Endothelial cell of umbilical vein (primary cell): Measurements from ENCODE around the gene TEX35. TPM values are rescaled to one million over a fixed set of nuclear protein-coding genes. Genes with fewer than 3 reads are reported as not detected.

Experiments
- BruUV-seq: library from RNA; stranded (reverse); fragments of 400-500 nt; replicated peaks from 2 replicates; lab custom pipeline; 2021; lab: Mats Ljungman, UMichigan
- CTCF ChIA-PET: fragments of 300-600, 350-600 bp; sonication (Branson Sonifier 250); formaldehyde crosslinking; loops from one replicate; lab custom pipeline; 2021; ENCODE audit warnings: antibody characterized with exemption, inconsistent platforms; lab: Charles Lee
- POLR2A ChIA-PET: fragments of 300-600, 350-600 bp; sonication (Branson Sonifier 250); formaldehyde crosslinking; loops from one replicate; lab custom pipeline; 2021; ENCODE audit warnings: antibody characterized with exemption, inconsistent platforms; lab: Charles Lee
- DNase-seq: peaks from one replicate; pipeline ENCODE4 v3.0.0-alpha.2; 2011; ENCODE audit warnings: low read depth, low spot score
- FAIRE-seq: peaks from 2 replicates; lab custom pipeline; 2011; peaks lifted over from hg19 to GRCh38; lab: Jason Lieb, UNC
- H2AFZ ChIP-seq: 2 replicates; pipeline ENCODE4 v1.6.0; 2012; ENCODE audit warnings: low read depth, low read length, control low read depth, inconsistent platforms
- H3K27ac ChIP-seq: 2 replicates; pipeline ENCODE4 v1.5.1; 2011; ENCODE audit warnings: low read depth, mild to moderate bottlenecking, control low read depth, low read length, moderate library complexity; ENCODE audit not compliant: insufficient read depth
- H3K27me3 ChIP-seq, 2 experiments: 2 replicates each; pipeline versions ENCODE4 v1.6.0 to v1.6.1; 2011; ENCODE audit warnings: low read length in 2 of 2, mixed read lengths in 1 of 2; ENCODE audit not compliant: control insufficient read depth in 2 of 2, insufficient read depth in 2 of 2
- H3K36me3 ChIP-seq, 2 experiments: 2 replicates in 1 of 2; 3 replicates in 1 of 2; pipeline ENCODE4 v1.5.1; 2011; ENCODE audit warnings: low read length in 2 of 2, mild to moderate bottlenecking in 1 of 2, moderate library complexity in 1 of 2; ENCODE audit not compliant: control insufficient read depth in 2 of 2, insufficient read depth in 2 of 2; ENCODE audit errors: extremely low read depth in 1 of 2
- H3K4me1 ChIP-seq: 3 replicates; pipeline ENCODE4 v1.5.1; 2011; ENCODE audit warnings: mild to moderate bottlenecking, low read length; ENCODE audit not compliant: control insufficient read depth, insufficient read depth; ENCODE audit errors: extremely low read depth
- H3K4me2 ChIP-seq: 2 replicates; pipeline ENCODE4 v1.6.1; 2011; ENCODE audit warnings: low read length, control low read depth, mixed read lengths; ENCODE audit not compliant: insufficient read depth
- H3K4me3 ChIP-seq, 3 experiments: fragments of 200-600 bp in 1 of 3; sonication (generic), shearing (Covaris generic) in 1 of 3; replicated peaks in 1 of 3; 2 replicates each; pipeline ENCODE4 v1.5.1; 2011 to 2016; ENCODE audit warnings: control low read depth in 3 of 3, low read length in 3 of 3, mild to moderate bottlenecking in 2 of 3, inconsistent platforms in 1 of 3, low read depth in 1 of 3, moderate library complexity in 1 of 3; ENCODE audit not compliant: insufficient read depth in 1 of 3
- H3K79me2 ChIP-seq: 2 replicates; pipeline ENCODE4 v1.6.0; 2012; ENCODE audit warnings: low read length, inconsistent platforms; ENCODE audit not compliant: control insufficient read depth, insufficient read depth
- H3K9ac ChIP-seq: replicated peaks from 2 replicates; pipeline ENCODE3; 2011; ENCODE audit warnings: low read length, control low read depth; ENCODE audit not compliant: insufficient read depth; ENCODE audit errors: extremely low read depth
- H3K9me1 ChIP-seq: replicated peaks from 3 replicates; pipeline ENCODE4 v1.6.0; 2011; ENCODE audit warnings: mild to moderate bottlenecking, low read length; ENCODE audit not compliant: control insufficient read depth, insufficient read depth; ENCODE audit errors: extremely low read depth
- H3K9me3 ChIP-seq: replicated peaks from 2 replicates; pipeline ENCODE4 v1.5.1; 2012; ENCODE audit warnings: low read length, inconsistent platforms; ENCODE audit not compliant: control insufficient read depth, insufficient read depth
- H4K20me1 ChIP-seq: replicated peaks from 2 replicates; pipeline ENCODE3; 2011; ENCODE audit warnings: mild to moderate bottlenecking, low read length; ENCODE audit not compliant: control insufficient read depth, insufficient read depth; ENCODE audit errors: extremely low read depth
- CTCF ChIP-seq, 2 donors: IDR thresholded peaks; 1 replicate in 1 of 2; 2 replicates in 1 of 2; pipeline ENCODE4 v1.5.1; 2011; ENCODE audit warnings: low read length in 2 of 2, mild to moderate bottlenecking in 2 of 2, moderate library complexity in 2 of 2, control low read depth in 1 of 2, inconsistent platforms in 1 of 2, low read depth in 1 of 2; ENCODE audit not compliant: insufficient read depth in 1 of 2; ENCODE audit errors: extremely low read depth in 1 of 2
- EZH2 ChIP-seq: IDR thresholded peaks from 2 replicates; pipeline ENCODE4 v1.6.1; 2012; ENCODE audit warnings: borderline replicate concordance, low read depth, mild to moderate bottlenecking, moderate library complexity, low read length, inconsistent platforms; ENCODE audit not compliant: severe bottlenecking
- FOS ChIP-seq: IDR thresholded peaks from 2 replicates; pipeline ENCODE4 v1.6.1; 2011; ENCODE audit warnings: mild to moderate bottlenecking, low read length, moderate library complexity, borderline replicate concordance; ENCODE audit not compliant: insufficient read depth
- GATA2 ChIP-seq: IDR thresholded peaks from 2 replicates; pipeline ENCODE4 v1.7.0; 2011; ENCODE audit warnings: low read depth, mild to moderate bottlenecking, moderate library complexity, mixed read lengths, low read length; ENCODE audit not compliant: insufficient read length, insufficient read depth
- JUN ChIP-seq: IDR thresholded peaks from 2 replicates; pipeline ENCODE4 v1.6.1; 2011; ENCODE audit warnings: borderline replicate concordance, low read depth; ENCODE audit not compliant: insufficient read length, insufficient read depth
- MAX ChIP-seq: IDR thresholded peaks from 2 replicates; pipeline ENCODE4 v1.6.1; 2011; ENCODE audit not compliant: insufficient read depth, insufficient read length
- MYC ChIP-seq: IDR thresholded peaks from one replicate; pipeline ENCODE4 v1.6.1; 2011; ENCODE audit warnings: mild to moderate bottlenecking, low read depth, low read length
- POLR2A ChIP-seq: IDR thresholded peaks from 2 replicates; pipeline ENCODE4 v1.6.1; 2012; ENCODE audit warnings: low read depth, mild to moderate bottlenecking, control low read depth, low read length
- POLR2AphosphoS5 ChIP-seq: IDR thresholded peaks from 2 replicates; pipeline ENCODE4 v1.6.1; 2012; ENCODE audit warnings: low read depth, mild to moderate bottlenecking, control low read depth, low read length, moderate library complexity; ENCODE audit not compliant: insufficient read depth
- dilution Hi-C: fragments of 300-500 bp; cut with MboI; formaldehyde crosslinking; loops from one replicate; pipeline ENCODE4 v1.15.0; 2019; ENCODE audit warnings: low sequenced_read_pairs; ENCODE audit not compliant: extremely low pct_ligation_motif_present
- intact Hi-C: fragments of 100-400 bp; cut with micrococcal nuclease; formaldehyde crosslinking; loops from one replicate; pipeline ENCODE4 v1.10.0; 2022
- polyA plus RNA-seq, 4 experiments: library from polyadenylated mRNA; depleted of rRNA in 3 of 4; stranded (reverse) in 3 of 4; unstranded in 1 of 4; fragments of >200 nt; gene quantifications; 2 replicates each; pipeline versions ENCODE4 v1.2.1 to v1.2.3, GENCODE V29; 2011 to 2012; ENCODE audit warnings: missing spikeins in 1 of 4
- total RNA-seq: library from RNA; stranded (reverse); gene quantifications from 2 replicates; pipeline ENCODE4 v1.2.3, GENCODE V29; 2021

TEX35 gene
- total and polyA plus RNA-seq, 2 donors (not counting 3 experiments of a cell fraction or from before 2014, with no cell fraction given): not detected

- no peaks in the 10 kb centered on the region for H3K9me3 ChIP-seq
- no peaks in the 10 kb centered on the region for H3K79me2 ChIP-seq
- TF ChIP-seq MYC (no peak), FOS (no peak), CTCF (IDR thresholded peaks at IDR 0.05; ENCODE audit: extremely low read depth in 1 of 2, insufficient read depth in 1 of 2, low read depth in 1 of 2, low read length in 2 of 2) (no peak), GATA2 (no peak), MAX (no peak), EZH2 (no peak), POLR2AphosphoS5 (no peak), JUN (no peak), POLR2A (no peak)
- no peak overlapping the region for H3K4me2 ChIP-seq
- no peak overlapping the region for H2AFZ ChIP-seq
- CTCF ChIA-PET: interaction anchor here (0.7 to 2.2 kb wide), 10 partner anchors 9 to 438 kb away, joined by 3 to 11 read pairs (median 3); no protein-coding TSS in a partner anchor
- no peaks in the 10 kb centered on the region for H3K36me3 ChIP-seq
- POLR2A ChIA-PET: no interaction called here
- H4K20me1 ChIP-seq: no peaks in the 10 kb centered on the region
- H3K9ac ChIP-seq: no peak overlapping the region
- DNase-seq (peak; percentile 81), FAIRE-seq (peak; percentile 62)
- H3K27ac ChIP-seq: no peak overlapping the region
- BruUV-seq: no TSS peak
- H3K4me3 ChIP-seq: no peak overlapping the region
- intact Hi-C loops: no loop called here
- dilution Hi-C loops: no loop called here
- no peaks in the 10 kb centered on the region for H3K27me3 ChIP-seq
- H3K4me1 ChIP-seq: peaks cover 2% of the 10 kb centered on the region
- no peaks in the 10 kb centered on the region for H3K9me1 ChIP-seq
Measured at GRCh38 chr1:178564086-178564782, 51.3 kb downstream of the TEX35 start.
